K562 (cell line): Measurements from ENCODE around the gene CDC42BPB. TPM values are rescaled to one million over a fixed set of nuclear protein-coding genes. Genes with fewer than 3 reads are reported as not detected.

Source experiments
- C11orf30 ChIP-seq: fragments of 450-650 bp; IDR thresholded peaks from 2 replicates; pipeline ENCODE4 v1.6.1; 2016; ENCODE audit warnings: low read depth, mild to moderate bottlenecking
- MECOM ChIP-seq: fragments of 250-450 bp; sonication (Bioruptor Pico); IDR thresholded peaks from 2 replicates; pipeline ENCODE4 v1.8.0; 2022; ENCODE audit warnings: inconsistent platforms
- SAFB2 ChIP-seq: fragments of 200-400 bp; formaldehyde crosslinking; IDR thresholded peaks from 2 replicates; pipeline ENCODE4 v1.6.1; 2018; ENCODE audit warnings: borderline replicate concordance, low read length, low read depth, moderate library complexity; ENCODE audit not compliant: severe bottlenecking
- ZC3H11A ChIP-seq: IDR thresholded peaks from 2 replicates; pipeline ENCODE4 v1.6.1; 2012; ENCODE audit warnings: low read depth, low read length, improper control_type of control experiment
- polyA plus RNA-seq, 8 experiments: library from polyadenylated mRNA; depleted of rRNA in 4 of 8; stranded (reverse) in 5 of 8; unstranded in 3 of 8; fragments of >200 nt; fragmentation: Nextera tagmentation in 2 of 8; fragmentation: Illumina TruSeq in 1 of 8; extraction: Ambion mirVana in 2 of 8; extraction: Trizol in 1 of 8; gene quantifications; 2 replicates each; pipeline versions ENCODE4 v1.2.1 to v1.2.3, GENCODE V29; 2011 to 2014; ENCODE audit warnings: inconsistent platforms in 1 of 8, missing spikeins in 1 of 8
- total RNA-seq, 7 experiments: library from RNA; depleted of rRNA in 6 of 7; stranded (reverse); fragments of >200 nt in 6 of 7; fragmentation: Illumina TruSeq in 2 of 7; extraction: Trizol in 2 of 7; gene quantifications; 2 replicates each; pipeline versions ENCODE4 v1.2.1 to v1.2.3, GENCODE V29; 2011 to 2021; ENCODE audit warnings: low replicate concordance in 1 of 7
- TF ChIP-seq, protein P1 (sequence below): fragments of 250-450 bp; sonication (Bioruptor Pico); IDR thresholded peaks from 2 replicates; pipeline ENCODE4 v1.5.0; 2021; ENCODE audit warnings: mild to moderate bottlenecking, moderate library complexity
- TF ChIP-seq, protein P2 (sequence below): IDR thresholded peaks from 2 replicates; pipeline ENCODE4 v1.6.1; 2012; ENCODE audit warnings: low read depth, low read length, improper control_type of control experiment, borderline replicate concordance
- TF ChIP-seq, protein P3 (sequence below): fragments of 250-450 bp; sonication (Bioruptor Pico); IDR thresholded peaks from 2 replicates; pipeline ENCODE4 v1.5.1; 2021; ENCODE audit warnings: mild to moderate bottlenecking

Gene CDC42BPB
- total and polyA plus RNA-seq, 9 of the 15 experiments (the other 6 are each of a cell fraction or from before 2014, with no cell fraction given), result 0.07 to 24.3 (median 12.6) TPM

DNA sequence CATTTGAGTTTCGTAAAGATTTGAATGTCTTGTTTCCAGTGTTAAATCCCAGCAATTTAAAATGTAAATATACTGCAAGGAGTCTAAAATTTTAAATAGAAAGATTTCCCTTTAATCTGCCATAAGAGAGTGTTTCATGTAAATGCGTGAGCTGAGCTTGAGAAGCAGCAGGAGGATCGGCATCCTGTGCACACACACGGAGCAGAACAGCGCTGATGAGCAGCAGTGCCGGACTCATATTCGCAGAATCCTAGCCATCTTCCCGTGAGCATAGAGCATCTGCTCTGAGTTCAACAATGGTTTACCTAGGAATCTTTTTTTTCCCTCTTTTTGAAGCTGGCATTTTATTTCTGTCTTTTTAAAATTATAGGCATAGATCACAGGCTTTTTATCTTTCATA is 164.7 kb downstream of the CDC42BPB start (continued):
- TF ChIP-seq, protein P1, sequence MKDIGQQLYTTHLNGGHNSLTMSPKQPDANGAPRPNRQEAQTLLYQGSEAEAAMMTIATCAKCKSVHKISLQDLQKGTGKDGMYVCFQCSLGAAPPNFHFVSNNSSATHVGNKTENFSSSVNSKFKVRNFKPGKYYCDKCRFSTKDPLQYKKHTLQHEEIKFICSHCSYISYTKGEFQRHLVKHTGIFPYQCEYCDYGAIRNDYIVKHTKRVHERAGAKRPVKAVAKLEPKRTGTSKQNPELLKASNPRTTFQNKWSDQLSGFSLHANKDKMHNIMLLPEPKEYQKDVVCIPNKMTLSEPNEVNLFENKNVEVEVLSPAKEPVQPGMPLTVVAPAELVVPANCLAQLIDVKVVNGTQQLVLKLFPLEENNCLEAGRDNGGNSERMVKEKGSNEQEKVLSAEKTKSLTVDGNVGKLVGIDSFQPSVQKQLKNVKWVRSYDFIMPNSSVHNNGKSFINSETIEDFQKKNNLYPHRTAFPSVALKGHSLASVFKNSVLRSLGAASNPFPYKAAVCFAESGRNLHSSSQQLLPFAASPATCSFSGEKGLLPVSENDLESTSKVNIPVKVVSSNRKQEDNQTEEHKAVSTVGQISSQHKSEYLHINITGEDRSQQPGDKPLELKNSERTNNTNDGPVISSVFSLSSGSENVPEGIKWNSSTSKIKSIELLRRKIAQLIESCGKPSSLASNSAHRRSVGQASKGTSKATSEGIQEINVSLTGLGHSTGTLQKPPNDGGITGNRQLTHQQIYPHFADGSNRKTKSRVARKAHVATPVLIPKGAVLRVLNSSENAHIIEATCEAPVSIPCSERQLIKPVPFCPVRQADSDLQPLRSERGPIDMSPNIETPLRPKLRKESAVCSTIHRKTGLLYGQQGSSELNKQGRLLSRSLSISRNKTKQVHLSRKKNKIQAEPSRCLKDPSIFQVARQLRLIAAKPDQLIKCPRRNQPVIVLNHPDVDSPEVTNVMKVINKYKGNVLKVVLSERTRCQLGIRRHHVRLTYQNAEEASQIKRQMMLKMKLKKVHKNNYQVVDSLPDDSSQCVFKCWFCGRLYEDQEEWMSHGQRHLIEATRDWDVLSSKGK (CRISPR knock-in tag), result no peak
- TF ChIP-seq MECOM (no peak), SAFB2 (no peak), ZC3H11A (no peak), C11orf30 (no peak)
- TF ChIP-seq, protein P2, sequence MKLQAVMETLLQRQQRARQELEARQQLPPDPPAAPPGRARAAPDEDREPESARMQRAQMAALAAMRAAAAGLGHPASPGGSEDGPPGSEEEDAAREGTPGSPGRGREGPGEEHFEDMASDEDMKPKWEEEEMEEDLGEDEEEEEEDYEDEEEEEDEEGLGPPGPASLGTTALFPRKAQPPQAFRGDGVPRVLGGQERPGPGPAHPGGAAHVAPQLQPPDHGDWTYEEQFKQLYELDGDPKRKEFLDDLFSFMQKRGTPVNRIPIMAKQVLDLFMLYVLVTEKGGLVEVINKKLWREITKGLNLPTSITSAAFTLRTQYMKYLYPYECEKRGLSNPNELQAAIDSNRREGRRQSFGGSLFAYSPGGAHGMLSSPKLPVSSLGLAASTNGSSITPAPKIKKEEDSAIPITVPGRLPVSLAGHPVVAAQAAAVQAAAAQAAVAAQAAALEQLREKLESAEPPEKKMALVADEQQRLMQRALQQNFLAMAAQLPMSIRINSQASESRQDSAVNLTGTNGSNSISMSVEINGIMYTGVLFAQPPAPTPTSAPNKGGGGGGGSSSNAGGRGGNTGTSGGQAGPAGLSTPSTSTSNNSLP, result no peak
- TF ChIP-seq, protein P3, sequence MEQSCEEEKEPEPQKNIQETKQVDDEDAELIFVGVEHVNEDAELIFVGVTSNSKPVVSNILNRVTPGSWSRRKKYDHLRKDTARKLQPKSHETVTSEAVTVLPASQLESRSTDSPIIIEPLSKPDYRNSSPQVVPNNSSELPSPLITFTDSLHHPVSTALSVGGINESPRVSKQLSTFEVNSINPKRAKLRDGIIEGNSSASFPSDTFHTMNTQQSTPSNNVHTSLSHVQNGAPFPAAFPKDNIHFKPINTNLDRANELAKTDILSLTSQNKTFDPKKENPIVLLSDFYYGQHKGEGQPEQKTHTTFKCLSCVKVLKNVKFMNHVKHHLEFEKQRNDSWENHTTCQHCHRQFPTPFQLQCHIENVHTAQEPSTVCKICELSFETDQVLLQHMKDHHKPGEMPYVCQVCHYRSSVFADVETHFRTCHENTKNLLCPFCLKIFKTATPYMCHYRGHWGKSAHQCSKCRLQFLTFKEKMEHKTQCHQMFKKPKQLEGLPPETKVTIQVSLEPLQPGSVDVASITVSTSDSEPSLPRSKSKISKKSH (CRISPR knock-in tag), result no peak
